Measurements from ENCODE around the gene LYSMD3.

- TF ChIP-seq CTCF (IDR thresholded peaks at IDR 0.05): no peak
- TF ChIP-seq POLR2A (IDR thresholded peaks at IDR 0.05): no peak
- TF ChIP-seq POLR2AphosphoS5 (IDR thresholded peaks at IDR 0.05): no peak
Observed at GRCh38 chr5:90488791-90489190, 40.6 kb downstream of the LYSMD3 start.

Measured in prostate gland (tissue), 2 donors.